HG02763 (cell line): Measurements from ENCODE around the gene POLE.
A peak's percentile ranks its signal among the peaks of the same experiment; 100 is the strongest.

Experiments used
- ATAC-seq: cut with Tn5 transposase; IDR thresholded peaks from one replicate; pipeline ENCODE4 v1.9.1; 2021; ENCODE audit warnings: mild to moderate bottlenecking, moderate library complexity; ENCODE audit not compliant: unreplicated experiment

The POLE gene, protein sequence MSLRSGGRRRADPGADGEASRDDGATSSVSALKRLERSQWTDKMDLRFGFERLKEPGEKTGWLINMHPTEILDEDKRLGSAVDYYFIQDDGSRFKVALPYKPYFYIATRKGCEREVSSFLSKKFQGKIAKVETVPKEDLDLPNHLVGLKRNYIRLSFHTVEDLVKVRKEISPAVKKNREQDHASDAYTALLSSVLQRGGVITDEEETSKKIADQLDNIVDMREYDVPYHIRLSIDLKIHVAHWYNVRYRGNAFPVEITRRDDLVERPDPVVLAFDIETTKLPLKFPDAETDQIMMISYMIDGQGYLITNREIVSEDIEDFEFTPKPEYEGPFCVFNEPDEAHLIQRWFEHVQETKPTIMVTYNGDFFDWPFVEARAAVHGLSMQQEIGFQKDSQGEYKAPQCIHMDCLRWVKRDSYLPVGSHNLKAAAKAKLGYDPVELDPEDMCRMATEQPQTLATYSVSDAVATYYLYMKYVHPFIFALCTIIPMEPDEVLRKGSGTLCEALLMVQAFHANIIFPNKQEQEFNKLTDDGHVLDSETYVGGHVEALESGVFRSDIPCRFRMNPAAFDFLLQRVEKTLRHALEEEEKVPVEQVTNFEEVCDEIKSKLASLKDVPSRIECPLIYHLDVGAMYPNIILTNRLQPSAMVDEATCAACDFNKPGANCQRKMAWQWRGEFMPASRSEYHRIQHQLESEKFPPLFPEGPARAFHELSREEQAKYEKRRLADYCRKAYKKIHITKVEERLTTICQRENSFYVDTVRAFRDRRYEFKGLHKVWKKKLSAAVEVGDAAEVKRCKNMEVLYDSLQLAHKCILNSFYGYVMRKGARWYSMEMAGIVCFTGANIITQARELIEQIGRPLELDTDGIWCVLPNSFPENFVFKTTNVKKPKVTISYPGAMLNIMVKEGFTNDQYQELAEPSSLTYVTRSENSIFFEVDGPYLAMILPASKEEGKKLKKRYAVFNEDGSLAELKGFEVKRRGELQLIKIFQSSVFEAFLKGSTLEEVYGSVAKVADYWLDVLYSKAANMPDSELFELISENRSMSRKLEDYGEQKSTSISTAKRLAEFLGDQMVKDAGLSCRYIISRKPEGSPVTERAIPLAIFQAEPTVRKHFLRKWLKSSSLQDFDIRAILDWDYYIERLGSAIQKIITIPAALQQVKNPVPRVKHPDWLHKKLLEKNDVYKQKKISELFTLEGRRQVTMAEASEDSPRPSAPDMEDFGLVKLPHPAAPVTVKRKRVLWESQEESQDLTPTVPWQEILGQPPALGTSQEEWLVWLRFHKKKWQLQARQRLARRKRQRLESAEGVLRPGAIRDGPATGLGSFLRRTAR (N-terminal part only)

DNA sequence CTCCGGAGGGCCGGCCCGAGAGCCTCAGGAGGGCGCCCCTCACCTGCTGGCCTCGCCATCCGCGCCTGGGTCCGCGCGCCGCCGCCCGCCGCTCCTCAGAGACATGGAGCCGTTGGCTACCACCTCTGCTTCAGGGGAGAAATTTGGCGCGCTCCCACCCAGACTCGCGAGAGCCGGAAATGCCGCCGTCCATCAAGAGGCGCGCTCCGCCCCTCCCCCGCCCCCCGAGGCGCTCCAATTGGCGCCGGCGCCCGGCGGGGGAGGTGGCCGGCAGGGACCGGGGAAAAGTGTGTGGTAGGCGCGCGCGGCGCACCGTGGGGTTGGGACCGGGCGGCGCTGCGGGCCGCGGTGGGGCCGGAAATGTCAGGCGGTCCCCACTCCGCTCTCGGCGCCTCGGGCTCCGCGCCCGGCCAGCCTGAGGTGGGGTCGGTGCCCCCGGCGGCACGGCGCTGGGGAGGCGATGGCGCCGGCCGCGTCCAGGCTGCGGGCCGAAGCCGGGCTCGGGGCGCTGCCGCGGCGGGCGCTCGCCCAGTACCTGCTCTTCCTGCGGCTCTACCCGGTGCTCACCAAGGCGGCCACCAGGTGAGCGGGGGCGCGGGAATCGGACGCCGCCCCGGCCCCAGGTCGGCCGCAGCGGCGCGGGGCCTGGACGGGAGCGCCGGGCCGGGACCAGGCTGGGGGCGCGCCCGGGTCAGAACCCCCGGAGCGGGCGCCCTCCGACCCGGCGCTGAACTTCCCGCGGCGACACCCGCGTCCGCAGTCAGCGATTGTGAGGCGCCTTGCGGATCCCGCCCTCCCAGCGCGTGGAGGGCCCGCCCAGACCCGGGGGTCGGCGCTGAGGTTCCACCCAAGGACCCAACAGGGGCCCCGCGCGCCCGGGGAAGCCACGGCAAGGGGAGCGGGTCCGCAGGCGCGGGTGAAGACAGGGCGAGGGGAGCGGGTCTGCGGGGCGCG, at the start of gene POLE, which contains the start of gene PXMP2:
POLE (minus strand) TSS at position 132 of the 954 bp plus-strand sequence; CDS start at position 105, 27 bp downstream.
PXMP2 (plus strand) TSS at position 377 of the 954 bp plus-strand sequence; CDS start at position 461, 84 bp downstream.
- peak; percentile 89 for ATAC-seq

DNA sequence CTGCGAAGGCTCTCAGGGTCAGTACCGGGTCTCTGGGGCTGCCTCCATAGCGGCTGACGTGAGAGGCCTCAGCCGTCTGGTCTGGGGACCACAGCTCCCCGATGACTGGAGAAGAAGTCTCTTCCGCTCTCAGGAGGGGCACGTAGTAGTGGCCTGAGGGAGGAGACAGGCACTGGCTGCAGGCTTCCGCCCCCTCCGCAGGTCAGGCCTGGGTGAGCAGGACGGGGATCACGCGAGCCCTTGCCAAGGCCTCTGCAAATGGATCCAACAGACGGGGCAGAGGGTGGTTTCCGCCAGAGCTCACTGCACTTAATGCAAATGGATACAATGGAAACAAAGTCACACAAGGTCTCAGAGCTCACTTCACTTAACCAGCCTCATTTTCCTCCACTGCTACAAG, 49.8 kb upstream of the POLE start:
- no peak for ATAC-seq

DNA sequence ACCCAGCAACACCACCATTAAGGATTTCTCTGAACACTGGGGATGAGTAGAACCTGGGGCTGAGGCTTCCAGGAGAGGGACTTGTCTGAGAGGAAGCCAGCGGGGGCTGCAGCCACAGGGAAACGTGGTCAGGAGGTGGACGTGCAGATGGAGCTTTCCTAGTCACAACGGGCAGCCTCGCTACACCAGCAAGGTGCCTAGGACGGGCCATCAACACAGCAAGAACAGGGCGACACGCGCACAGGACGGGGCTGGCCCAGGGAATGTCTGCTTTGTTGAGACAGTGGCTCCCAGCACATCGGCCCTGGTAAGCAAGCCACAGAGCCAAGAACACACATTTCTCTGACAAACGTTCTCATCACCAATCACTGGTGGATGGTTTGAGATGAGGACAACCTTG, 49.2 kb upstream of the POLE start:
- no peak for ATAC-seq

DNA sequence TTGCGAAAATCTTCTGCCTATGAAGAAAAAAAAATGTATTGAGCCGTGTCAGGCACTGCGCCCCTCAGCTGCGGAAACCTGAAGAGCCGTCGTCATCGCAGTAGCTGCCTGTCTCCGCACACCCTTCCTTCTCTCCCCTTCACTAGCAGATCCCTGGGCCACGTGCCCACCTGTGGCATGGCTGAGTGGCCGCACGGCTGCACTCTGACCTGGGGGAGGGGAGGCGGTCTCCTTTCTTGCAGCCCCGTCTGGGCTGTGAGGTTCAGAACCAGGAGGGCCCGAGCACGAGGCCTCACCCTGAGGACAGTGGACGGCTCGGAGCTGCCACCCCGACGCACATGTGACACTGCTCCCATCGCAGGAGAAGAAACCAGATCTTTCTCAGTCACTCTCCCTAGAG, 48.4 kb upstream of the POLE start:
- no peak for ATAC-seq

DNA sequence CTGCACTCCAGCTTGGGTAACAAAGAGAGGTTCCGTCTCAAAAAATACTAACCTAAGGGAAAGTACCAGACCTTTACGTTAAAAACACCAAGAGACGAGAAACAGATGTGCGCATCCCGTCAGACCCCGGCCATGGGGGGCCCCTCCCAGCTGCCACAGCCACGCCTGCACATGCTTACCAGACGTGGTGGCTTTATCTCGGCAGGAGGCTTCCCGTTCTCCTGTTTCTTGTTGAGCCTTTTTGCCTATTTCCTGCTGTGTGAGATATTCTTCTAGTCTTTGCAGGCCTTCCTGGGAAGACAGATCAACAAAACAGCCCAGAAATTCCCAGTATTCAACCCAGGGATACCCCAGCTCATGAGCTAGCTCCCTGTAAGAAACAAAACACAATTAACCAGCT, 47.1 kb upstream of the POLE start:
- ATAC-seq, result no peak

DNA sequence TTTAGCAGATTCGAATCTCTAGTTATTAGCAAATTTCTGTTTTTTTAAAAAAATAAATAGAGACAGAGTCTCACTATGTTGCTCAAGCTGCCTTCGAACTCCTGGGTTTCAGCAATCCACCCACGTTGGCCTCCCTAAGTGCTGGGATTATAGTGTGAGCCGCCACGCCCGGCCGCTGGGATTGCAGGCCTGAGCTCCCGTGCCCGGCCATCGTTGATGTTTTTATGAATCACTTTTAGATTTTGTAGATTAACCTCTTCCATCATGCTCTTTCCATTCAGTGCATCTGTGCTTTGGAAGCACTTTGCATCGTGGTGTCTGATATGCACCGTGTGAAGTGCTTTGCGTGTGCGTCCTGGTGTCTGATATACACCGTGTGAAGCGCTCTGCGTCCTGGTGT, 44.4 kb upstream of the POLE start:
- no peak for ATAC-seq

DNA sequence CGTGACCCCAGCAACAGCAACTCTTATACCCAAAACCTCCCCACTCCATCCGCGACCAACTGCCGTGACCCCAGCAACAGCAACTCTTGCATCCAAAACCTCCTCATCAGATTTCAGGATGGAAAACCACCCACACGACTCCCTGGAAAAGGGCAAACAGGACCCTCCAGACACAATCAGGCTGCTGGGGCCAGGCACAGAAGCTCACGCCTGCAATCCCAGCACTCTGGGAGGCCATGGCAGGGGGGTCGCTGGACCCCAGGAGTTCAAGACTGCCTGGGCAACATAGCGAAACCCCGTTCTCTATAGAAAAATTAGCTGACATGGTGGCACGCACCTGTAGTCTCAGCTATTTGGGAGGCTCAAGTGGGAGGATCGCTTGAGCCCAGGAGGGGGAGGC, 43.2 kb upstream of the POLE start:
- ATAC-seq, result no peak

DNA sequence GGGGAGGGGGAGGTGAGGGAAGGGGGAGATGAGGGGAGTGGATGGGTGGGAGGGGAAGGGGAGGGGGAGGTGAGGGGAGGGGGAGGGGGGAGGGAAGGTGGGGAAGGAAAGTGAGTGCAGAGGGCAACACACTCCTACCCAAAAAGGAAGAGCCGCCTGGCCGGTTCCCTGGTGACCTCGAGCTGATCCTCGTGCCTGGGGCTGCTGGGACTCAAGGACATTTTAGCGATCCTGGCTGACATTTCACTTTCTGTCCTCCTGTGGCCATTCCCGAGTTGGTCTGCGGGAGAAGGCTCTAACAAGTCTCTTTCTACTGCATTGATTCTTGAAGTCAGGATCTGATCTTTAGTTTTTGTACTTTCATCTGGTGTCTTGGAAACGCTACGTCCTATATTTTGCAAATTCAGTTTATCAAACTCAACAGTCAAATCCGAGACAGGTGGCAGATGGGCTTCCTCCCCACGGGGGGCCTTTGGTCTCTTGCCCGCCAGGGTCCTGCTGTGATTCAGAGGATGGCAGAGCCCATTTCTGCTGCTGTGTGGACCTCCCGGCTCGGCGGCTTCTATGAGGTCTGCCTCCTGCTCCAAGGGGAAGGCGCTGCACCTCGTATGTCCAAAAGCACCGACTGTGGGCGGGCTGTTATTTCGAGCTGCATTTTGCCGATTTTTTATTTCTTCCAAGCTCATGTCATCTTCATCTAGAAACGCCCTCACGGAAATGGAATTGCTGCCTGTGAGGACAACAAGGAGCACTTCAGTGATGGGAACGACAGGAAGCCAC, 42.6 kb upstream of the POLE start:
- no peak for ATAC-seq

DNA sequence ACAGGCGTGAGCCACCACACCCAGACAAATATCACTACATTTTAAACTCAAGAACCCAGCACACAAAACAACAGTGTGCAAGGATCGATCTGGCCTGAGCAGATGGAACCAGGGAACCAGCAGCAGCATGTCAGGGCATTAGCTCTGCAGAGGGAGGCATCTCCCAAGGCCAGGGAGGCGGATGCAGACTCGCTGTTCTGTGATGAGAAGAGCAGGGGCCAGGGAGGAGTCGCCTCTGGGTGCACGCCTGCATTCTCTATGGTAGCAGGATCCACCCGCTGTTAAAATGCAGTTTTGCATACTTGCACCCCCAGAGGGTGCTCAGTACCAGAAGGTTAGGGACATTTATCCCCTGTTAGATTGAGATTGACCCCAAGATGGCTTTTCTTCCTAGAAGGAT, 41.4 kb upstream of the POLE start:
- ATAC-seq, result no peak

DNA sequence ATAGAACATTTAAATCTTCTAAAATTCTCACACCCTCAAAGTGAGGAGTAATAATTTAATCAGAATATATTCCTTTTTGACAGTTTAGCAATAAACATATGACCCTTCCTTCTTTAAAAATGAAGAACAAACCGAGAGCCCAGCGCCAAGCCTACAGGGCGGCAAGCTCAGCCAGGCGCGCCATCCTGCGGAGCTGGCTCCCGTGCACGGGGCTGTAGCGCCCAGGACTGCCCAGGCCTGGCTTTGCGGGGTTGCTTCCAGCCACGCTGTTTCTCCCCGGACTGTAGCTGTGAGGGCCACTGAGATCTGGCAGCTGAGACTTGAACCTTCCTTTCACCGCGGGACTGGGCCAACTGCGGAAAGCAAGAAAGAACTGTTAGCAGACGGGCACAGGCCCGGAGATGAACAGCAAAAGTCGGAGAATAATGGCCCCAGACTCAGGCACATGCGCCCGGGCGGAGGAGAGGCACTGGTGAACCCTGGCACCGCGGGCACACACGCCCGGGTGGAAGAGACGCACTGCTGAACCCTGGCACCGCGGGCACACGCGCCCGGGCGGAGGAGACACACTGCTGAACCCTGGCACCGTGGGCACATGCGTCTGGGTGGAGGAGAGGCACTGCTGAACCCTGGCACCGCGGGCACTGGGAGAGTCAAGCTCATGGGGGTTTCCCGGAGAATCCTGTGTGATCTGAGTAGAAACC, 40.1 kb upstream of the POLE start:
- no peak for ATAC-seq

DNA sequence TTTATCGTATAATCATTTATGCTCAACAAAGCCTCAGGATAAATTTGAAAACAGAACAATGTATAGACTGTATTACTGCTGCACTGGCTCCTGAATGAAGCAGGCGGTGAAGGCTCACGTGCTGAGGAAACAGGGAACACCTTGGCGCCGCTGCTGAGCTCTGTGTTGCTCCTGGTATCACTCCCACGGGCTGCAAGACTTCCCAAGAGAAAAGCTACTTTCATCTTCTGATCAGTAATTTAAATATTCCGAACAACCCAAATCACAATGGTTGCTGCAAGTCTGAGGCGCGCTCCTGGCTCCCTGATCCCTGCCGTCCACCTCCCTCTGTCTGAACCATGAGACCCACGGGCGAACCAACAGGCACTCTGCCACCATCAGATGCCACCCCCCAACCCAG, 39.2 kb upstream of the POLE start:
- no peak for ATAC-seq

DNA sequence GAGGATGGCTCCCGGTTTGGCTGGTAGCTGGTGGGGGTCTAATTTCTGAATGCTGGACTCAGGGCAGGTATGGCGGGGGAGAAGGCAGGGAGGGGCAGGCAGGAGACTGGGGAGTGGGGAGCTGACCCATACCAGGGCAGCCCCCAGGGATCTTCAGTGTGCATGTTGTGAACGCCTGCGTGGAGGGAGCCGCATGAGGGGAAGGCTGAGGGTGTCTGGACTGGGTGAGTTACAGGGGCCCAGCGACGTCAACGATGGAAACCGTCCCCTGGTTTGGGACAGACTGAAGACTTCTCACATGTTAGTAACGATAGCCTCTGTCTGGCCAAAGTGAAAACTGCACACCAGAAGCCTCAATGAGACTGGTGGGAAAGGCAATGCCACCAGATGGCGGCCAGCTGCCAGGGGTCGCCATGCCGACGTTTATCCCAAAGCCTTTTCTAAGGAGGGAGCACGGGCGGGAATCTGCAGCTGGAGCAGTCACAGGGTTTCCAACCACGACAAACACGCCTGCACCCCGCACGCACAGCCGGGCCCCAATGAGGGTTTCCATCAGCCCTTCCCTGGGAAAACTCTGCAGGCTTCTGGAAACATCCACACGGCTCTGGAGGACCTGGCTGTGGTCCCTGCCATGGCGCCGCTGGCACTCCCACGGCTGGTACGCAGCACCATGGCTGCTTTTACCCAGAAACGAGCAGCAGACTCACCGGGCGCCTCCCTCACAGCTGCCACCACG, 37.5 kb upstream of the POLE start:
- ATAC-seq, result no peak

DNA sequence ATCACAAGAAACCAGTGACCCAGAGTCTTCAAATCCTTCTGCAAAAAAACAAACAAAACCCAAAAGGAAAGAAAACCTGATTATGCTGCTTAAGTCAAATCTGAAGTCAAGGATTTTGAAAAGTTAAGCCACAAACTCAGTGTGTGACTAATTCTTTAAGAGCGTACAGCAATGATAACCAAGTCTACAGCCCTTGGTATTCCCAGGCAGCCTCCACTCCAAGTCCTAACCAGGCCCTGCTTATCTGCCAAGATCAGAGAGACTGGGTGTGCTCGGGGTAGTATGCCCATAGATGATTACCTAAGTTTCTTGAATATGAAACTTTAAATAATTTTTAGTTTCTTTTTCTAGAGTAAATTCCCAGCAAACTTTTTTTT, 36.6 kb upstream of the POLE start:
- ATAC-seq, result no peak

DNA sequence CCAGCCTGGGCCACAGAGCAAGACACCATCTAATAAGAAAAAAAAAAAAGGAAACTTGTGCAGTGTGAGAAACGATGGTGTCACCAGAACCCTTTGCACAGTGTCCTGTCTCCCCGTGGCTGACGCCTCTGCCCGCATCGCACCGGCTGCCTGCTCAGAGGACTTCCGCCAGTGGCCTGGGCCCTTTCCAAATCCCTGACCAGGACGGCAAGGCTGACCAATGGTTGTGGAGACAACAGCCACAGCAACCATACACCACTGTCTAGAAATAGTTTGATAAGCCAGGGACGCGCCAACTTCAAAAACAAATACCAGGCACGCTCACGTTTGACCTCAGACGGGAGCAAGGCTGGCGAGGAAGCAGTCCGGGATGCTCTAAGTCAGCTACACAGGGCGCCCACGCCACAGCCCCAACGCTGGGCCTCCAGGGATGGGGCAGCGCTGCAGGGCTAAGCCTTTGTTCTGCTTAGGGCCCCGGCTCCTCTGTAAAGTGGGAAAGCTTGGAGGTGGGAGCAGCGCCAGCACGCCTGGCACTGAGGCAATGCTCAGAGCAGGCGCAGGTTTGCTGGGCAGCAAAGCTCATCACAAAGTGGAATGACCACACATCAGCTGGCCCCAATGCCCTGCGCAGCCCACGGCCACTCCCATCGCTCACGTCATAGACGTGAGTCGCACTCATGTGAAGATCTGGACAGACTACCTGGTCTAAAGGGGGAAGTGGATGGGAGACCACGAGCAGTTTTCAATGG, 36.0 kb upstream of the POLE start:
- ATAC-seq, result no peak

DNA sequence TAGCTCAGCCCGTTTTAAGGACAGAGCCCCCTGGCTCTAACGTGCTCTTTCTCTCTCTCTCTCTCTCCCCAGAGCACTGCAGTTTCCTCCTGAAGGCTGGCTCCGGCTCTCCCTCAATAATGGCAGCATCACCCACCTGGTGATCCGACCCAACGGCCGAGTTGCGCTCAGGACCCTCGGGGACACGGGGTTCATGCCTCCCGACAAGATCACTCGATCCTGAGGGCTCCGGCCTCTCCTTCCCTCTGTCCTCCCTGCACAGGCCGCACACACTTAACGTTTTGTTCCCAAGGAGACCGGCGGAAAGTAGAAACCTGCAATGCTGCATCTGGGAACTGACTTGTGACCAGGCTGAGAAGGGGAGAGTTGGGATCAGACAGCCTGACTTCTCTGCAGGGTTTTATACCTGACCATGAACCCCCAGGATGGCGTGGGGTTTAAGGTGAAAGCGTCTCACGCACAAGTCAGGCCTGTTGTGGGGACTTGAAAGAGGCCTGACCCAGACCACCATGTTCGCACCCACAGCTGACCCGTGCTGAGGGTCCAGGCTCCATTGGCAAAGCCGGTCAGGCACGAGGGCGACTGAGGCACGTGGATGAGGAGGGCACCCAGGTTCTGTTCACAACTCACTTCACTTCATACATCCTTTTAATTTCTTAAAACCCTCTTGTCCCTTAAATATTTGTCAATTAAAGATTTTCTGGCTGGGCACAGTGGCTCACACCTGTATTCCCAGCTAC, 33.6 kb upstream of the POLE start:
- ATAC-seq, result no peak

DNA sequence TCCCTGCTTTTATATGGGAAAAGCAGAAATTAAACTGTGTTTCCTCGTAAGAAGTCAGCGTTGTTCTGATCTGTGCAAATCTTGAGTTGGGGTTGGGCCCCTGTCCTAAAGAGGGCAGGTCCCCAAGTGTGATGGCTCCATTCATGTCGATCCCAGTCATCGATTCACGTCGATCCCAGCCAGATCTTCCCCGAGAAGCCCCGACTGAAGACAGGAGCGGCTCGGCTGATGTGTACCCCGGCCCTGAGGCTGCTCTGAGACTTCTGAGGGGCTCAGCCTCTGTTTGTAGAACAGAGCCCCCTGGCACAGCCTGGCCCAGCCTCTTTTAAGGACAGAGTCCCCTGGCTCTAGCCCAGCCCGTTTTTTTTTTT, 32.8 kb upstream of the POLE start:
- ATAC-seq, result no peak
